ENCODE data around the gene TMCC1.
A peak's percentile ranks its signal among the peaks of the same experiment; 100 is the strongest.
"Not testable (repeated sequence)": the region's sequence is repeated elsewhere in the genome, so short reads cannot be mapped to it uniquely, and the experiment has no call there.

TMCC1 gene

DNA sequence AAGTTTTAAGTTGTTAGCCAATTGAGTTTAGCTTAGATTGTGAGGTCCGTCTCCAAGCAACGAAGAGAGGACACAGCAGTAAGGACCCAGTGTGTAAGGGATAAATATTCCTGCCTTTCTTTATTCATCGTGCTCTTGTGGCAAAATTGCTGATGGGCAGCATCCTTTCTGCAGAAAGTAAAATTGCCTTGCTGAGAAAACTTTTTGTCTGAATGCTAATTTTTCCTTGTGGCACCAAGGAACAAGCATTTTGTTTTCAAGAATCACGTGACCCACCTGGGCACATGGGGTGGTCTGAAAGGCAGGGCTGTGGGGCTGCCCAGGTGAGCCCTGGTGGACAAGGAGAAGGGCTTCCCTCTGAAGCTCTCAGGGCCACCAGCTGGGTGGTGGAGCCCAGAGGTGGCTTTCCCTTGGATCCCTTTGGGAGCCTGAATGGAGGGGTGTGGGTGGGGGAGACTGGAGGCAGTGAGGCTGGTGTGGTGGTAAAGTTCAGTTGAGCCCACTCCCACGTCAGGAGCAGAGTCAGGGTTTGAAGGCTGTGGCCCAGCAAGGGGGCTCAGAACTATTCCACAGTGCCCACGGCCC lies 24.0 kb upstream of the TMCC1 start:
- H3K36me3 Mint-ChIP-seq: peaks cover 9 to 25% of the 10 kb centered on the region in 2 donors
- no peak for DNase-seq

DNA sequence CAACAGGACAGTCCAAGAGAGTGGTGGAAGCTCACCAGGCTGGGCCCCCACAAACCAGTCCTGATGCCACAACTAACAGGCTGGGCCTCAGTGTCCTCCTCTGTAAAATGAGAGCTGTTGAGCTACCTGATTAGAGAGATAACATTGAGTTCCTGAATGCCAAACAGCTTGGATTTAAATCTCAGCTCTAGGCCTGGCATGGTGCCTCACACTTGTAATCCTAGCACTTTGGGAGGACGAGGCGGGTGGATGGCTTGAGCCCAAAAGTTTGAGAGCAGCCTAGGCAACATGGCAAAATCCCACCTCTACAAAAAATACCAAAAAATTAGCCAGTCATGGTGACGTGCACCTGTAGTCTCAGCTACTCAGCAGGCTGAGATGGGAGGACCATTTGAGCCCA lies 20.1 kb upstream of the TMCC1 start:
- Mint-ChIP-seq H3K9me3 (peaks cover 19 to 29% of the 10 kb centered on the region in 2 donors), H3K4me3 (no peak overlapping the region), H3K27me3 (no peaks in the 10 kb centered on the region), H3K4me1 (peaks cover 4 to 10% of the 10 kb centered on the region in 2 donors), H3K27ac (no peak overlapping the region), H3K36me3 (peaks cover 4 to 21% of the 10 kb centered on the region in 2 donors)
- no peak for DNase-seq
- ATAC-seq (replicated peaks): no peak

More for the DNA sequence above, 24.0 kb upstream of the TMCC1 start:
- Mint-ChIP-seq H3K27ac (peak overlapping the region; percentile 42), H3K4me1 (peaks cover 0 to 2% of the 10 kb centered on the region in 2 donors), H3K27me3 (peaks cover 5% of the 10 kb centered on the region in 2 donors), H3K4me3 (no peak overlapping the region), H3K9me3 (peaks cover 34 to 44% of the 10 kb centered on the region in 2 donors)
- ATAC-seq (replicated peaks): no peak

DNA sequence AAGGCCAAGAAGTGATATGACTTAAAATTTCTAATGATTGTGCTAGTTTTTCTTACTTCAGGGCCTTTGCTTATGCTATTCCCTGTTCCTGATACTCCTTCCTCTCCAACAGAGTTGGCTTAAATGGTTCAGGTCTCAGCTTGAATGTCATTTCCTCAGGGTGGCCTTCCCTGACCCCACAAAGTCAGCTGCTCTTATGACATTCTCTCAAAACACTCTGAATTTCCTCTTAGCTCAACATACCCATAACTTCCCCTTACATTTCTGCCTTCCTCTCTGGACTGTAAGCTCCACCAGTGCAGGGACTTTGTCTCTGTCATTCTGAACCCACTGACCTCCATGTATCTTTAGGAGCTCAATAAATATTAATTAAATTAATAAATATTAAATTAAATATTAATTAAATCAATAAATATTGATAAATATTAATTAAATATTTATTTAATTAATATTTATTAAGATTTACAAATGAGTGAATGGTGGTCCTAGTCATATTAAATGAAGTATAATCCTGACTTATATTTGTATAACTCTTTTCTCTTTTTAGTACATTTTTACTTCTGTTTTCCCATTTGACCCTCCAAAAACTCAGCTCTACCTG lies 17.9 kb upstream of the TMCC1 start:
- ATAC-seq (replicated peaks) (peak; percentile 41 to 61), DNase-seq (no peak)
- Mint-ChIP-seq H3K9me3 (peaks cover 8 to 13% of the 10 kb centered on the region in 2 donors), H3K4me3 (no peak overlapping the region), H3K4me1 (peaks cover 2 to 10% of the 10 kb centered on the region in 2 donors), H3K36me3 (peaks cover 9 to 22% of the 10 kb centered on the region in 2 donors), H3K27me3 (no peaks in the 10 kb centered on the region), H3K27ac (no peak overlapping the region)

DNA sequence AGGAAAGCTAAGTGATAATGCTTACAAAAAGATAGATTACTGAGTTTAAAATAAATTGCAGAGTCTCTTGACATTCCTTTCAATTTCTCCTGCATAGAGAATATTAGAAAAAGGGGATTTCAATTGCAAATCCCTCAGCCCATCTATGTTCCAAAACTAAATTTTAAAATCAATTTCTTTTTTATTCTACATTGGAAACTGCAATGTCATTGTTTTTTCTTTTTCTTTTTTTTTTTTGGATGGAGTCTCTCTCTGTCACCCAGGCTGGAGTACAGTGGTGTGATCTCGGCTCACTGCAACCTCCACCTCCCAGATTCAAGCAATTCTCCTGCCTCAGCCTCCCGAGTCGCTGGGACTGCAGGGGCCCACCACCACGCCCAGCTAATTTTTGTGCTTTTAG lies 15.7 kb upstream of the TMCC1 start:
- H3K4me1 Mint-ChIP-seq; H3K4me3 Mint-ChIP-seq; DNase-seq; ATAC-seq (replicated peaks); H3K27me3 Mint-ChIP-seq; H3K27ac Mint-ChIP-seq: not testable (repeated sequence)
- Mint-ChIP-seq H3K36me3 (peaks cover 28 to 29% of the 10 kb centered on the region in 2 donors), H3K9me3 (peaks cover 10 to 14% of the 10 kb centered on the region in 2 donors)

DNA sequence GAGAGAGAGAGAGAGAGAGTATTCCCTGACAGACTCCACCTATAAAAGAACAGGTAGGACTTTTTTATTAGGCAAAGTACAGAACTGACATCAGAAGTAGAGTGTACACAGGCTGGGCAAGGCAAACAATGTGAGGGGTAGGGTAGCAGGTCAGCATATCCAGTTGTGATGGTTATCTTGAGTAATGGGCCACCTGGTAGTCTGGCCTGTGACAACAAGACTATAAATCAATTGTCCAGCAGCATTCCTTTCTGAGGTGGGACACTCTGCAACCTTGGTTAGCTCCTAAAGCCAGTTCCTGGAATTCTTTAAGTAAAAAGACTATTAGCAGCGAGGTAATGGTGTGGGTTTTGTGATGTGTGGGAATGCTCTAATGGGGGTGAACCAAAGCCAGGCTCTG lies 14.9 kb upstream of the TMCC1 start:
- Mint-ChIP-seq H3K4me3 (no peak overlapping the region), H3K27me3 (no peaks in the 10 kb centered on the region), H3K9me3 (peaks cover 10 to 16% of the 10 kb centered on the region in 2 donors), H3K36me3 (peaks cover 31 to 35% of the 10 kb centered on the region in 2 donors), H3K27ac (no peak overlapping the region), H3K4me1 (peaks cover 2 to 10% of the 10 kb centered on the region in 2 donors)
- no peak for DNase-seq
- ATAC-seq (replicated peaks): no peak

DNA sequence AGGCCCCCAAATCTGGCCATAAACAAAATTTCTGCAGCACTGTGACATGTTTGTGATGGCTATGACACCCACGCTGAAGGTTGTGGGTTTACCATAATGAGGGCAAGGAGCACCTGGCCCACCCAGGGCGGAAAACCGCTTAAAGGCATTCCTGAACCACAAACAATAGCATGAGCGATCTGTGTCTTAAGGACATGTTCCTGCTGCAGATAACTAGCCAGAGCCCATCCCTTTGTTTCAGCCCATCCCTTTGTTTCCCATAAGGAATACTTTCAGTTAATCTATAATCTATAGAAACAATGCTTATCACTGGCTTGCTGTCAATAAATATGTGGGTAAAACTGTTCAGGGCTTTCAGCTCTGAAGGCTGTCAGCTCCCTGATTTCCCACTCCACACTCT lies 7.8 kb upstream of the TMCC1 start:
- not testable (repeated sequence) for H3K27ac Mint-ChIP-seq; ATAC-seq (replicated peaks); DNase-seq

DNA sequence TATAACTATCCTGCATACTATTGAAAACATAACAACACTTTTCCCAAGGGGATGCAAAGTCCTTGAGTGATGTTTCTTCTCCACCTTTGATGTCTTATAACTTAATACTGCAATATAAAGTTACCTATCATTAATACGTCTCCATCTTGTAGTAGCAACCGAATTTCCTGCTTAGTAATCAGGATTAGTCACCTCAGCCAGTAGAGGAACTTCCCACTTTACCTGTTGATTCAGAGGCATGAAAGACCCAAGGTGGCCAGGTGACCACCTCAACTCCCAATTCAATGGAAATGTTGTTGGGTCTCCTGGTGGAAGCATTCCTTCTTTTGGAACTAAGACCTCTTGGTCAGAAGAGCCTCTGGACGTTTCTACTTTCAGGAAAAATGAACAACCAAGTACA lies 3.5 kb upstream of the TMCC1 start:
- Mint-ChIP-seq H3K36me3 (peaks cover 6 to 23% of the 10 kb centered on the region in 2 donors), H3K27me3 (no peaks in the 10 kb centered on the region), H3K4me3 (no peak overlapping the region), H3K27ac (no peak overlapping the region), H3K4me1 (peaks cover 4 to 21% of the 10 kb centered on the region in 2 donors), H3K9me3 (peaks cover 3 to 5% of the 10 kb centered on the region in 2 donors)
- DNase-seq (no peak), ATAC-seq (replicated peaks) (no peak)

More for the DNA sequence above, 7.8 kb upstream of the TMCC1 start:
- H3K27me3 Mint-ChIP-seq, H3K4me3 Mint-ChIP-seq, H3K4me1 Mint-ChIP-seq: not testable (repeated sequence)
- H3K9me3 Mint-ChIP-seq: peaks cover 15 to 19% of the 10 kb centered on the region in 2 donors
- H3K36me3 Mint-ChIP-seq: peaks cover 26 to 51% of the 10 kb centered on the region in 2 donors

DNA sequence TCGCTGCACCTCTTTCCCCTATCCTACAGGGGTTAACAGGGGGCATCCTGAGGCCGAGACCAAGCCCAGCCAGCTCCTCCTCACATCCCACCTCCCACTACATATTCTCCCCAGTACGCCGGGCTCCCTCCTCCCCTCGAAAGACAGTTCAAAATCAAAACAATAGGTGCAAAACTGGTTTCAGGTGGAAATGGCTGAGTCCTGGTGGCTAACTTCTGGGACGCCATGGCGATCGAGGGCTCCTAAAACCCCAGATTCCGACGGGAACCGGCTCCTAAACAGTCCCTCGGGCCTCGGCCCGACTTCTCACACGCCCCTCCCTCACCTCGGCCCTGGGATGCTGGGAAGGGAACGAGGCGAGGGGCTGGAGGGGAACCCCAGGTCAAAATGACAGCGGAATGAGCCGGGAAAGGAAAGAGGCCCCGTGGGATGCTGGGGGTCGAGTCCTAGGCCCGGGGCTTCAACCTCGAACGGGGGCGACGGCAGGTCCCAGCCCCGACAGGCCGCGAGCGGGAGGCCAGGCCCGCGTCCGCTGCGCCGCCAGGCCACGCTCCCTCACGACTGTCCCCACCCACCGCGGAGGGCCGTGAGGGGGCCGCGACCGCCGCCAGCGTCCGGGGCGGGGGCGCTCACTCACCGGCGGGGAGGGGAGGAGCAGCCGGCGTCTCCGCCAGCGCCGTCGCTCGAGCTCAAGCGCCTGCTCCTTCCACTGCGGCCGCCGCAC lies 492 bp downstream of the TMCC1 start:
- peaks cover 21 to 51% of the 10 kb centered on the region in 2 donors for H3K4me1 Mint-ChIP-seq

DNA sequence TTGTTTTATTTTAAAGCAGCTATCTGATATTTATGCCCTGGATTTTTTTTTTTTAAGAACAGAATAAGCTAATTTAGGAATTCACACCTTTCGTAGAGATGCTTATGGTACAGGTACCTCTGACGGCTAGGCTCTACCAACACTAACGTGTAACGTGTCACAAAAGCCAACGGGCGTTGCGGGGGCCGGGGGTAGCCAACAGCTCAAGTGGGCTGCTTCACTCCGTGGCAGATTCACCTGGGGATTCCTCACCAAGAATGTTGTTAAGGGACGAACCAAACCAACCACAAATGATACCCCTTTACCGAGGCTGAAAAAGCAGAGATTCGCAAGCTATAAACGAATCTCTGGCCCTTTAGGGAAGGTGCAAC lies 1.0 kb downstream of the TMCC1 start:
- ATAC-seq (replicated peaks): no peak
- Mint-ChIP-seq H3K9me3 (no peaks in the 10 kb centered on the region), H3K4me1 (peaks cover 23 to 54% of the 10 kb centered on the region in 2 donors), H3K27ac (peak overlapping the region; percentile 88), H3K4me3 (peak overlapping the region; percentile 88 to 96), H3K27me3 (no peaks in the 10 kb centered on the region), H3K36me3 (peaks cover 6 to 13% of the 10 kb centered on the region in 2 donors)
- DNase-seq: no peak

More for the DNA sequence above, 492 bp downstream of the TMCC1 start:
- Mint-ChIP-seq H3K4me3 (peak overlapping the region; percentile 88 to 96), H3K36me3 (peaks cover 6 to 14% of the 10 kb centered on the region in 2 donors), H3K27ac (peak overlapping the region; percentile 88), H3K27me3 (no peaks in the 10 kb centered on the region), H3K9me3 (no peaks in the 10 kb centered on the region)
- peak; percentile 73 for DNase-seq
- ATAC-seq (replicated peaks): peak; percentile 82 to 86

DNA sequence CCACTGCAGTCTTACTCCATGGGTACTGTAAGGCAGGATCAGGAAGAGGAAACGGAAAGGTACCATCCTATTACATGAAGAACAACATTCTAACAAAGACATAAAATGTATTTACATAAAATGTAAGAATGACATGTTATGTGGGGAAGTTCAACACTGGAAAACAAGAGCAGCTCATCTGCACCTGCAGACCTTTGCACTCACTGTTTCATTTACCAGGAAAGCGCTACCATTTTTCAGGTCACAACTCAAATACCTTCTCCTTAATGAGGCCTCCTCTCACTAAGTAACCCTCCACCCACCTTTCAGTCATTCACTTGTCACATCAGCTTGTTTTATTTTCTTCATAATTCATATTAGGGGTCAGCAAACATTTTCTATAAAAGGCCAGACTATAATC lies 2.6 kb downstream of the TMCC1 start:
- DNase-seq (no peak), ATAC-seq (replicated peaks) (no peak)
- Mint-ChIP-seq H3K4me1 (peaks cover 23 to 51% of the 10 kb centered on the region in 2 donors), H3K27me3 (no peaks in the 10 kb centered on the region), H3K27ac (no peak overlapping the region), H3K36me3 (peaks cover 6 to 8% of the 10 kb centered on the region in 2 donors), H3K9me3 (no peaks in the 10 kb centered on the region), H3K4me3 (peak overlapping the region in 1 of 2 donors; percentile 44)

DNA sequence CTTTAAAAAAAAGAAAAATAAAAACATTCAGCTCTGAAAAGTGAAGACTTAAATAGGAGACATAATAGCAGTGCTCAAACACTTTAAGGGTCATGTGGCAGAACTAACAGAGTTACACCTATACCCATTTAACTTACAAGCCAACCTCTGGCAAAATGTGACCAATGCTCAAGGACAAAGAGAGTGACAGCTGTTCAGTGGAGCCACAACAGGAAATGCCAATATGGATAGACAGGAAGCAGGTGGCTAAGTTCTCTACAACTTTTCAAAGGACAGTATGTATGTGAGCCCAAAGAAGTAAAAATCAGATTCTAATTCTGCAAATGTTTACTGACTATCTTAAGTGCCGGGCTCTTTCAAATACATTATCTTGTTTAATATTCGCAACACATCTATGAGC lies 3.4 kb downstream of the TMCC1 start:
- H3K27me3 Mint-ChIP-seq: no peaks in the 10 kb centered on the region
- DNase-seq: no peak
- peaks cover 23 to 49% of the 10 kb centered on the region in 2 donors for H3K4me1 Mint-ChIP-seq
- peak overlapping the region in 1 of 2 donors; percentile 46 for H3K4me3 Mint-ChIP-seq
- ATAC-seq (replicated peaks): no peak
- peaks cover 4 to 8% of the 10 kb centered on the region in 2 donors for H3K36me3 Mint-ChIP-seq
- no peaks in the 10 kb centered on the region for H3K9me3 Mint-ChIP-seq
- no peak overlapping the region for H3K27ac Mint-ChIP-seq

DNA sequence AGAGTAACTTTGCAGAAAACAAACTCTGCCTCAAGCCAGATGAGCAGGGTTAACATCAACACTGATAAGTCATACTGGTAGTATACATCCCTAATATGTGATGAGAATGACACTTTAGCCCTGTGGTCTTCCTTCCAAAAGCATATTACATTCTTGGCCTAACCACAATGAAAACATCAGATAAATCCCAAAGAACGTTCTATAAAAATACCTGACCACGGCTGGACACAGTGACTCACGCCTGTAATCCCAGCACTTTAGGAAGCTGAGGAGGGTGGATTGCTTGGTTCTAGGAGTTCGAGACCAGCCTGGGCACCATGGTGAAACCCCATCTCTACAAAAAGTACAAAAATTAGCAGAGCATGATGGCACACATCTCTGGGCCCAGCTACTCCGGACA lies 4.7 kb downstream of the TMCC1 start:
- DNase-seq (no peak), ATAC-seq (replicated peaks) (no peak)
- Mint-ChIP-seq H3K27me3 (no peaks in the 10 kb centered on the region), H3K27ac (no peak overlapping the region), H3K36me3 (peaks cover 6 to 7% of the 10 kb centered on the region in 2 donors), H3K9me3 (no peaks in the 10 kb centered on the region), H3K4me3 (no peak overlapping the region), H3K4me1 (peaks cover 19 to 41% of the 10 kb centered on the region in 2 donors)

DNA sequence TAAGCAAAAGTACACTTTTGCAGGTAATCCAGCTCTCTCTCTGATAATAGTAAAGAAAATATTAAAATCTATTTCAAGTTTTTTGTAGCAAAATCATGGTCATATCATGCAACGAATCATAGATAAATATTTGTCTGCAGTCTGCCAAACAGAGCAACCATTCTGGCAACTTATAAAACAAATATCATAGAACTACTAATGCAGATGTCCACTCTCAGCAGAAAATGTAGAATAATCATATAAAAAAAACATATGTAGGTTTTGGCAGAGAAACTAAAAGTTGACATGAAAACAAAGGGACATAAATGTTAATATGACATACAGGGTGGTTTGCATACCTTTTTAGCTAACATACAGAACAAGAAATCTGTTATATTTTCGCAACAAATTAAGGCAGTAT lies 12.2 kb downstream of the TMCC1 start:
- ATAC-seq (replicated peaks) (no peak), DNase-seq (no peak)
- Mint-ChIP-seq H3K4me3 (no peak overlapping the region), H3K27ac (no peak overlapping the region), H3K27me3 (no peaks in the 10 kb centered on the region), H3K36me3 (peaks cover 30 to 31% of the 10 kb centered on the region in 2 donors), H3K9me3 (no peaks in the 10 kb centered on the region), H3K4me1 (peaks cover 0 to 2% of the 10 kb centered on the region in 2 donors)

DNA sequence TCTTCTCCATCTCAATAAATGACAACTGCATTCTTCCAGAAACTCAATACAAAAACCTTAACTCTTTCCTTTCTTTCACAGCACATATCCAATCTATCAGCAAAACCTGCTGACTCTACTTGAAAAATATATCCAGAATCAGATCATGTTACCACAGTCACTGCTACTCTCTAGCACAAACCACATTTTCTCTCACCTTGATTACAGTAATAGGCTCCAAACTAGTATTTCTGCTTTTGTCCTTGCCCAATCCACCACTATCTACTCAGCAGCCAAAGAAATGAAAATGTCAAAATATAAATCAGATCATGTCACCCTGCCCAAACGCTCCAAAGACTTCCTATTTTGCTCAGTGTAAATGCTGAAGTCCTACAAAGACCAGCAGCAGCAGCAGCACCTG lies 15.2 kb downstream of the TMCC1 start:
- H3K27ac Mint-ChIP-seq: no peak overlapping the region
- no peaks in the 10 kb centered on the region for H3K9me3 Mint-ChIP-seq
- peaks cover 0 to 2% of the 10 kb centered on the region in 2 donors for H3K4me1 Mint-ChIP-seq
- DNase-seq (no peak), ATAC-seq (replicated peaks) (no peak)
- no peaks in the 10 kb centered on the region for H3K27me3 Mint-ChIP-seq
- peaks cover 27 to 33% of the 10 kb centered on the region in 2 donors for H3K36me3 Mint-ChIP-seq
- H3K4me3 Mint-ChIP-seq: no peak overlapping the region
